Omental fat pad (tissue), 4 donors: ENCODE measurements around the gene CXCL12. TPM values are rescaled to one million over a fixed set of nuclear protein-coding genes. Genes with fewer than 3 reads are reported as not detected.

ENCODE experiments used
- ATAC-seq: fragments of 150-250 bp; one replicate; pipeline ENCODE4 v1.9.1; 2016; ENCODE audit warnings: mild to moderate bottlenecking, moderate library complexity; ENCODE audit not compliant: low FRiP score
- DNase-seq: peaks from one replicate; pipeline ENCODE4 v3.0.0-alpha.2; 2019; ENCODE audit warnings: low spot score
- total RNA-seq, 4 donors: library from RNA; depleted of rRNA; stranded (reverse); fragments of >200 nt; gene quantifications; one replicate each; pipeline ENCODE4 v1.1.0, GENCODE V29; 2016
- TF ChIP-seq, protein P1 (sequence below), 3 donors: fragments of 450-650 bp; IDR thresholded peaks; one replicate each; pipeline ENCODE4 v1.5.1; 2016 to 2017; ENCODE audit warnings: antibody characterized with exemption in 3 of 3, mild to moderate bottlenecking in 3 of 3, moderate library complexity in 2 of 3

The CXCL12 gene
- total RNA-seq, 4 donors from 2014 or later, result 53.4 to 277 (median 117) TPM

DNA sequence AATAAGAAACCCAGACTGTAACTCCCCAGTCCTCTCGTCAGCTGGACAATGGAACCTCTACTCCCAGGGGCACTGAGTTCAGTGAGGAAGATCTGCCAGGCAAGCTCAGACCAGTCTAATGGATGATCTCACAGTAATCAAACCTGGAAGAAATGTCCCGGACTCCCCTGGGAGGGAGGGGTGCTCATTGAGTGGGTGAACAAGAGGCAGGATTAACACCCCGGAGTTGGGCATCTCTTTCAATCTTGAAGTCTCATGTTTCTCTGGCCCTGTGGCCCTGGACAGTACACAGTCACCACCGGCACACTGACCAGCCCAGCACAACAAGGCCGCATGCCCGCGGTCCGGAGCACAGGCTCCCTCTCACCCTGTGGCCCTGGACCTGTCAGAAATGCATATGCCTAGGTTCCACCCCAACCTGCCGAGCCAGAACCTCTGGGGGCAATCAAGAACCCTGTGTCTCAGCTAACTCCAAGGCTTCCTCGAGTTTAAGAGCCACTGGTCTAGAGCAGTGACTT, 27.8 kb downstream of the CXCL12 start:
- ATAC-seq (no peak), DNase-seq (no peak)
- TF ChIP-seq, protein P1, sequence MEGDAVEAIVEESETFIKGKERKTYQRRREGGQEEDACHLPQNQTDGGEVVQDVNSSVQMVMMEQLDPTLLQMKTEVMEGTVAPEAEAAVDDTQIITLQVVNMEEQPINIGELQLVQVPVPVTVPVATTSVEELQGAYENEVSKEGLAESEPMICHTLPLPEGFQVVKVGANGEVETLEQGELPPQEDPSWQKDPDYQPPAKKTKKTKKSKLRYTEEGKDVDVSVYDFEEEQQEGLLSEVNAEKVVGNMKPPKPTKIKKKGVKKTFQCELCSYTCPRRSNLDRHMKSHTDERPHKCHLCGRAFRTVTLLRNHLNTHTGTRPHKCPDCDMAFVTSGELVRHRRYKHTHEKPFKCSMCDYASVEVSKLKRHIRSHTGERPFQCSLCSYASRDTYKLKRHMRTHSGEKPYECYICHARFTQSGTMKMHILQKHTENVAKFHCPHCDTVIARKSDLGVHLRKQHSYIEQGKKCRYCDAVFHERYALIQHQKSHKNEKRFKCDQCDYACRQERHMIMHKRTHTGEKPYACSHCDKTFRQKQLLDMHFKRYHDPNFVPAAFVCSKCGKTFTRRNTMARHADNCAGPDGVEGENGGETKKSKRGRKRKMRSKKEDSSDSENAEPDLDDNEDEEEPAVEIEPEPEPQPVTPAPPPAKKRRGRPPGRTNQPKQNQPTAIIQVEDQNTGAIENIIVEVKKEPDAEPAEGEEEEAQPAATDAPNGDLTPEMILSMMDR (IDR thresholded peaks at IDR 0.05), result no peak

DNA sequence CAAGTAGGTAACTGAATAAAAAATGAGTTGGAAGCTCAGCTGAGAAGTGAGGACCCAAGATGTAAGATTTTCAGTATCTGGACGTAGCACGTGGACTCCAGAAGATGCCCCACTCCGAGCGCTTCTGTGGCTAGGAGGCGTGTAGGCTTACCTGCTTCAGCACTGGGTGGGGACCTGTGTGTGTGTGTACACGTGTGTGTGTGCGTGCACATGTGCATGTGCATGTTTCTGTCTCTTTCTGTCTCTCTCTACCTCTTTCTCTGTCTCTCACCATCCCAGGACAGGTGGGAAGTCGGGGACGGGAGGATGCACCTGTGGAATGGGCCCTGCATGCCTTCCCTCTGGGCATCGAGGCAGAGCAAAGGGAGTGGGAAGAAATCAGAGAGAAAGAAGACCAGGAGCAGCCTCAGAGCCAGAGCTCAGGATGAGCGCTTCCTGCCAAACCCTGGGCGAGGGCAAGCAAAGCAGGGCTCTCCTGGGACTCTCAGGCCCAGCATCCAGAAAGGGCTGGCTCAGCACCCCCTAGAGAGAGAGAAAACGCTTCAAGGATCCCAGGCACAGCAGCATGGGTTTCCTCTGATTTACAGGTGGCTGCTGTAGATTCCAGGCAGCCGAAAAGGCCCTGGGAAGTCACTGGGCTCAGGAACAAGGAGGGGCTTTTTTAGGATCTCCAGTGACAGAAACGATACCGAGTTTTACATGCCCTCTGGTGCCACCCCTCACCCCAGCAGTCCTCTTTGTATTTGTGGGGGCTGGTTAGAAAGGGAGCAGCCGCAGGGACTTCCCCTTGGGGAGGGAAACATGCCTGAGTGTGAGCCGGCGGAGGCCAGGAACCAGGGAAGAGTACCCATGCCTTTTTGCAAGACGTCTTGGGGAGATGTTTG, 28.5 kb downstream of the CXCL12 start:
- DNase-seq (no peak), ATAC-seq (no peak)
- TF ChIP-seq, protein P1 (IDR thresholded peaks at IDR 0.05), result no peak

DNA sequence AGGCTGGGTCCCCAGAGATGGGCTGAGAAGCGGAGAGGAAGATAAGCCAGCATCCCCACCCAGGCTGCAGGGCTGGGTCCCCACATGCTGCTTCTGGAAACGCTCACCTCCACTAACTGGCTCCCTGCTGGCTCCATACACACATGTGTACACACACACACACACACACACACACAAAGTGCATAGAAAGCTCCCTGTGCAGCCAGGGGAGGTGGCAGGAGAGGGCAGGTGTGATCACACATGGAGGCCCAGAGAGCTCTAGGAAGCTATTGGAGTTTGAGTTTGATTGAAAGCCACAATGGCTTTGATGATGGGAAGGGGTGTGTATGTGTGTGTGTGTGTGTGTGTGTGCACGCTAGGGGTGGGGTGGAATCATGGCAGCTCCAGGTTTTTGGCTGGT, 29.3 kb downstream of the CXCL12 start:
- DNase-seq (no peak), ATAC-seq (no peak)
- TF ChIP-seq, protein P1 (IDR thresholded peaks at IDR 0.05), result no peak

DNA sequence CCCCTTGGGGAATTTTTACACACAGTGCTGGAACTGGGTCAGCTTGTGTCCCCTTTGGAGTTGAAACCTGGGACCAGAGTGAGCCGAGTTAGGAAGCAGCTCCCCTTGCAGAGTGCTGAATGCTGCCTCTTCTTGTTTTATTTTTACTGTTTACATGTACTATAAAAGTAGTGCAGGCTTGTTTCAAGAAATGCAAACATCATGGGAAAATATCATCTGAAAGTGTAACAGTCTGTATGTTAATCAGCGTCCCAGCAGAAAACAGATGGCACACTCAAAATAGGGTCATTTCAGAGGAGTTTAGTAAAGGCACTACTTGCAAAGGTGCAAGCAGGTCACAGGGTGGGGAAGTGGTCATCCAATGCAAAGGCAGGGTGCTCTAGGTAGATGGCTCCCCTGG, 30.1 kb downstream of the CXCL12 start:
- TF ChIP-seq, protein P1 (IDR thresholded peaks at IDR 0.05), result no peak
- DNase-seq, result no peak
- no peak for ATAC-seq

DNA sequence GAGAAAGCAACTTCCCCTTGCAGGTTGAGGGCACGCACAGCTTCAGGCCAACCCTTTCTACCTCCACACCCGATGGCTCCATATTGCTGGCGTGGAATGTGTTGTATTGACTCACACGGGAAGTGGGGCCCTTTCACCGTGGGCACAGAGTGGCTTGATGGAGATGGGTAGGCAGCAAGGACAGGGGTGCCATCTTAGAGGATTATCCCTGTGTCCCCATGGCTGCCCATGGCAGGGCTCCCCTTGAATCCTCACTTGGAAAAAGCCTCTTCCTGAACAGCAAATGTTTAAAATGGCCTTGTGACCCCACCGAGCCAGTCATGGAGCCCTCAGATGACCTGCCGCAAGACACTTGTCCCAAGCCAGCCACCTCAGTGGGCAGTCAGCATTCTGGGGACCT, 31.2 kb downstream of the CXCL12 start:
- no peak for ATAC-seq
- TF ChIP-seq, protein P1 (IDR thresholded peaks at IDR 0.05), result no peak
- no peak for DNase-seq

DNA sequence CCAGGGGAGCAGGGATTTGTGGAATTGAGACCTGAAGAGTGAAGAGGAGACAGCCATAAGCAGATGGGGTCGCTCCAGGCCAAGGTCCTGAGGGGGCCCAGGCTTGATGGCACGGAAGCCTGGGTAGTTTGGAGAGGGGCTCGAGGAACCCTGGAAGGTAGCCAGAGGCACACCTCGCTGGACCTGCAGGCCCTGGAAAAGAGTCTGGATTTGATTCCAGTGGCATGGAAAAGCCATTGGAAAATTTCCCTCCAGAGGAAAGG, 31.8 kb downstream of the CXCL12 start:
- TF ChIP-seq, protein P1 (IDR thresholded peaks at IDR 0.05), result no peak
- ATAC-seq, result no peak
- no peak for DNase-seq
